ENCODE measurements around the gene MKS1.

The MKS1 gene

GRCh38 chr17:58229881-58230280, 10.8 kb upstream of the MKS1 start:
- no peaks in the 10 kb centered on the region for H3K9me3 Mint-ChIP-seq
- peaks cover 8% of the 10 kb centered on the region for H3K27me3 Mint-ChIP-seq
- no peaks in the 10 kb centered on the region for H3K4me1 Mint-ChIP-seq
- H3K4me3 Mint-ChIP-seq = no peak overlapping the region
- H3K36me3 Mint-ChIP-seq = no peaks in the 10 kb centered on the region
- no peak overlapping the region for H3K27ac Mint-ChIP-seq

- H3K27ac Mint-ChIP-seq = no peak overlapping the region
- no peaks in the 10 kb centered on the region for H3K9me3 Mint-ChIP-seq
- H3K4me3 Mint-ChIP-seq = no peak overlapping the region
- peaks cover 8% of the 10 kb centered on the region for H3K27me3 Mint-ChIP-seq
- peaks cover 3% of the 10 kb centered on the region for H3K4me1 Mint-ChIP-seq
- H3K36me3 Mint-ChIP-seq = no peaks in the 10 kb centered on the region
Observed at GRCh38 chr17:58229384-58229783, 10.3 kb upstream of the MKS1 start.

- H3K36me3 Mint-ChIP-seq = no peaks in the 10 kb centered on the region
- peaks cover 8% of the 10 kb centered on the region for H3K27me3 Mint-ChIP-seq
- H3K4me1 Mint-ChIP-seq = peaks cover 4% of the 10 kb centered on the region
- no peaks in the 10 kb centered on the region for H3K9me3 Mint-ChIP-seq
- no peak overlapping the region for H3K27ac Mint-ChIP-seq
- no peak overlapping the region for H3K4me3 Mint-ChIP-seq
Observed at GRCh38 chr17:58228679-58229078, 9.6 kb upstream of the MKS1 start.

- no peak overlapping the region for H3K4me3 Mint-ChIP-seq
- peaks cover 8% of the 10 kb centered on the region for H3K27me3 Mint-ChIP-seq
- H3K27ac Mint-ChIP-seq = no peak overlapping the region
- H3K9me3 Mint-ChIP-seq = no peaks in the 10 kb centered on the region
- no peaks in the 10 kb centered on the region for H3K36me3 Mint-ChIP-seq
- peaks cover 4% of the 10 kb centered on the region for H3K4me1 Mint-ChIP-seq
Observed at GRCh38 chr17:58227733-58228132, 8.7 kb upstream of the MKS1 start.

GRCh38 chr17:58224315-58224714, 5.3 kb upstream of the MKS1 start:
- Mint-ChIP-seq H3K9me3 (no peaks in the 10 kb centered on the region), H3K4me1 (peaks cover 18% of the 10 kb centered on the region), H3K36me3 (no peaks in the 10 kb centered on the region), H3K27me3 (peaks cover 6% of the 10 kb centered on the region), H3K4me3 (no peak overlapping the region), H3K27ac (no peak overlapping the region)

- Mint-ChIP-seq H3K27me3 (no peaks in the 10 kb centered on the region), H3K4me1 (peaks cover 31% of the 10 kb centered on the region), H3K9me3 (no peaks in the 10 kb centered on the region), H3K4me3 (peak overlapping the region; percentile 93), H3K27ac (peak overlapping the region; percentile 82), H3K36me3 (no peaks in the 10 kb centered on the region)
Observed at GRCh38 chr17:58219789-58220183, 731 bp upstream of the MKS1 start.

- Mint-ChIP-seq H3K4me1 (peaks cover 27% of the 10 kb centered on the region), H3K36me3 (peaks cover 2% of the 10 kb centered on the region), H3K4me3 (peak overlapping the region; percentile 38), H3K27ac (no peak overlapping the region), H3K27me3 (no peaks in the 10 kb centered on the region), H3K9me3 (no peaks in the 10 kb centered on the region)
Observed at GRCh38 chr17:58217766-58218165, 1.3 kb downstream of the MKS1 start.

- Mint-ChIP-seq H3K27me3 (no peaks in the 10 kb centered on the region), H3K27ac (no peak overlapping the region), H3K36me3 (peaks cover 2% of the 10 kb centered on the region), H3K4me1 (peaks cover 21% of the 10 kb centered on the region), H3K9me3 (no peaks in the 10 kb centered on the region), H3K4me3 (no peak overlapping the region)
Observed at GRCh38 chr17:58215685-58216084, 3.4 kb downstream of the MKS1 start.

GRCh38 chr17:58210922-58211321, 8.1 kb downstream of the MKS1 start:
- no peak overlapping the region for H3K4me3 Mint-ChIP-seq
- no peaks in the 10 kb centered on the region for H3K4me1 Mint-ChIP-seq
- H3K9me3 Mint-ChIP-seq = no peaks in the 10 kb centered on the region
- no peak overlapping the region for H3K27ac Mint-ChIP-seq
- H3K36me3 Mint-ChIP-seq = peaks cover 8% of the 10 kb centered on the region
- no peaks in the 10 kb centered on the region for H3K27me3 Mint-ChIP-seq

- Mint-ChIP-seq H3K4me3 (no peak overlapping the region), H3K27ac (no peak overlapping the region), H3K36me3 (peaks cover 8% of the 10 kb centered on the region), H3K27me3 (no peaks in the 10 kb centered on the region), H3K4me1 (no peaks in the 10 kb centered on the region), H3K9me3 (no peaks in the 10 kb centered on the region)
Observed at GRCh38 chr17:58208344-58208743, 10.7 kb downstream of the MKS1 start.

- Mint-ChIP-seq H3K27me3 (no peaks in the 10 kb centered on the region), H3K27ac (no peak overlapping the region), H3K4me3 (no peak overlapping the region), H3K36me3 (peaks cover 8% of the 10 kb centered on the region), H3K4me1 (no peaks in the 10 kb centered on the region), H3K9me3 (no peaks in the 10 kb centered on the region)
Observed at GRCh38 chr17:58207451-58207850, 11.6 kb downstream of the MKS1 start.

- Mint-ChIP-seq H3K27ac (no peak overlapping the region), H3K4me1 (no peaks in the 10 kb centered on the region), H3K4me3 (no peak overlapping the region), H3K36me3 (peaks cover 8% of the 10 kb centered on the region), H3K9me3 (no peaks in the 10 kb centered on the region), H3K27me3 (no peaks in the 10 kb centered on the region)
Observed at GRCh38 chr17:58205936-58206335, 13.1 kb downstream of the MKS1 start.

- Mint-ChIP-seq H3K27ac (no peak overlapping the region), H3K36me3 (peaks cover 4% of the 10 kb centered on the region), H3K4me1 (peaks cover 4% of the 10 kb centered on the region), H3K27me3 (no peaks in the 10 kb centered on the region), H3K4me3 (no peak overlapping the region), H3K9me3 (no peaks in the 10 kb centered on the region)
Observed at GRCh38 chr17:58204796-58205195, 14.3 kb downstream of the MKS1 start.

GRCh38 chr17:58202859-58203258, 16.2 kb downstream of the MKS1 start:
- Mint-ChIP-seq H3K27me3 (no peaks in the 10 kb centered on the region), H3K4me3 (no peak overlapping the region), H3K9me3 (no peaks in the 10 kb centered on the region), H3K4me1 (peaks cover 4% of the 10 kb centered on the region), H3K27ac (no peak overlapping the region), H3K36me3 (peaks cover 2% of the 10 kb centered on the region)

- no peaks in the 10 kb centered on the region for H3K27me3 Mint-ChIP-seq
- no peaks in the 10 kb centered on the region for H3K9me3 Mint-ChIP-seq
- H3K27ac Mint-ChIP-seq = peak overlapping the region; percentile 59
- no peak overlapping the region for H3K4me3 Mint-ChIP-seq
- H3K36me3 Mint-ChIP-seq = peaks cover under 1% of the 10 kb centered on the region
- H3K4me1 Mint-ChIP-seq = peaks cover 4% of the 10 kb centered on the region
Observed at GRCh38 chr17:58200024-58200633, 18.9 kb downstream of the MKS1 start.

- no peaks in the 10 kb centered on the region for H3K36me3 Mint-ChIP-seq
- H3K4me3 Mint-ChIP-seq = no peak overlapping the region
- H3K4me1 Mint-ChIP-seq = peaks cover 4% of the 10 kb centered on the region
- H3K9me3 Mint-ChIP-seq = no peaks in the 10 kb centered on the region
- no peaks in the 10 kb centered on the region for H3K27me3 Mint-ChIP-seq
- H3K27ac Mint-ChIP-seq = no peak overlapping the region
Observed at GRCh38 chr17:58196610-58197009, 22.4 kb downstream of the MKS1 start.

GRCh38 chr17:58195518-58196123, 23.4 kb downstream of the MKS1 start:
- H3K27ac Mint-ChIP-seq = no peak overlapping the region
- no peaks in the 10 kb centered on the region for H3K27me3 Mint-ChIP-seq
- peaks cover 4% of the 10 kb centered on the region for H3K4me1 Mint-ChIP-seq
- no peaks in the 10 kb centered on the region for H3K36me3 Mint-ChIP-seq
- no peak overlapping the region for H3K4me3 Mint-ChIP-seq
- no peaks in the 10 kb centered on the region for H3K9me3 Mint-ChIP-seq
